Hematopoietic multipotent progenitor cell treated with erythropoietin and hydrocortisone succinate and interleukin-3 and kit ligand, for 17 days (in vitro differentiated cells): Measurements from ENCODE around the gene CACNA1G.

ENCODE experiments used
- DNase-seq: peaks from one replicate; pipeline ENCODE4 v3.0.0-alpha.2; 2015; ENCODE audit warnings: low spot score

The CACNA1G gene

DNA sequence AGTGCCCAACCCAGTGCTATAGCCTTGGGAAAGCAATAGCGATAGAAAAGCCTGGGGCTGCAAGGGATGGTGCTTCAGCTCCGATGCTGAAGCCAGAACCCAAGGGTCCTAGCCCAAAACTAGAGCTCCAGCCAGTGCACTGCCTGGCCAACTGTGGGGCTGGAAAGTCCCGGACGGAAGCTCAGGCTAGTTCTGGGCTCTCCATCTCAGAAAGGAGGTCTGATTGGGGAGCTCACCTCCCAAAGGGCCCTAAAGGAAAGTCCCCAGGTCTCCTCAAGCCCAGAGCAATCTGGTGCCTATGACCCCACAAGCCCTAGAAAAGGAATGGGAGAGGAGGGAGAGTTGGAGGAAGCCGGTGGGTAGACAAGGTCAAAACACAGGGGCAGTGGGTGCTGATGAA is 72.1 kb downstream of the CACNA1G start:
- no peak for DNase-seq

GRCh38 chr17:50633683-50634082 is 73.2 kb downstream of the CACNA1G start:
- no peak for DNase-seq

DNA sequence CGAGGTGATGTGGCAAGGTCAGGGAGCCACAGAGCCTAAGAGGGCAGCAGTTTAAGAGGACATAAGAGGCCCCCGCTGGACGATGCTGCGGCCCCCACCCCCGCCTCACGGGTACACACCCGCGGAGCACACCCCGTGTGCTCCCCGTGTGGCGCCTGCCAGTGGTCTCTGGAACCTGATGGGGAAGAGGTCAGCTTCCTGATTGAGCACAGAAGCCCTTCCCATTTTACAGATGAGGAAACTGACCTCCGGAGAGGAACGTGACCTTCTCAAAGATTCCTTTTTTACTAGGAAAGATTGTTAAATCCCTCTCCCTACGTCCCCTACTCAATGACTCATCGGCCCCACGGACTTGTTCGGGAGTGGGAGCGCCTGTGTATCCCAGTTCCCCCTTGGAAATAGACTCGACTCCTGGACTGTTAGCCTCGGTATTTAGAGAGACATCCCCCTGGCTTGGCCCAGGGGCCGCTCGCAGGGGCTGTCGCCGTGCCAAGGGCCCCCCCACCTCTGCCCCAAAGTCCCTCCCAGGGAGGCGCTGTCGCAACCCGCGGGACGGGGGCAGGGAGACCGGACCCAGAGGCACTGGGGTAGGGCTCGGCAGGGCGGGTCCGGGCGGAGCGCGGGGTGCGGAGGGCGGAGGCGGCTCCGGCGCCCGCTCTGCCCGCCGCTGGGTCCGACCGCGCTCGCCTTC is 73.9 kb downstream of the CACNA1G start, which contains the start of gene ABCC3:
Gene ABCC3 (plus strand): TSS at position 658 of the 691 bp plus-strand sequence. CDS start 56 bp downstream, outside the sequence.
- DNase-seq, result no peak

- DNase-seq, result no peak
These were observed 74.6 kb downstream of the CACNA1G start for GRCh38 chr17:50634915-50635731.

GRCh38 chr17:50635732-50635981 is 75.1 kb downstream of the CACNA1G start:
- DNase-seq, result no peak

DNA sequence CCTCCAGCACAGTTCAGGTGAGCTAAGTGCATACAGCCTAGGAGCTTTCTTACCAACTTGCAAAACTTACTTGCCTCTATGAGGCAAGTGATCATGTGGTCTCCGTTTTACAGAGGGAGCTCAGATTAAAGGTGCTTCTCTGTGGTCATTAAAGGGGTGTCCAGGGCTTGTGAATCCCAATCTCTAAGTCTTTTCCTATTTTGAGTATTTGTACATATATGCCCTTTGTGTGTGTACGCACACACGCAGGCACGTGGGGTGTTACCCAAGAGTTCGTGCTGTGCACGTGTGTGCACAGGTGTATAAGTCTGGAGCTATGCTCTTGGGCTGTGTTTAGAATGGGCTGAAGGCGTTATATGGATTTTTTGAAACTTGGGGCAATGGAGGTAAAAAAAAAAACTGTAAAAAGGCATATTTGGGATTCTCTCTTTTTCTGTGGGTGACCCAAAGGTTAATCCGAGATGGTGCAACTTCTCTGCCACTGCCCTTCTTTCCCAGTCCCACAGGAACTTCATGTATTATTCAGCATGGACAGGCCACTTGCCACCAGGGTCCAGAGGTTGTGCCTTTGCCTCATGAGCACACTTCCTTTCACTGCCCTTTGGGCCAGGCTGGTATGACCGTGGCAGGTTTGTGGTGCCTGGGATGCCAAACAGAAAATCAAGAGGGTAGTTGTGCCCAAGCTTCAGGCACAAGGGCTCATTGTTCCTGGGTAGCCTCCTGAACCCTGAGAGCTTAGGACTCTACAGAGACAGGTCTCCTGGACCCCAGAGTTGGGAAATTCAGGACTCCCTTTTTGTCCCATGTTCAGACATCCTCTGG is 75.7 kb downstream of the CACNA1G start:
- no peak for DNase-seq

DNA sequence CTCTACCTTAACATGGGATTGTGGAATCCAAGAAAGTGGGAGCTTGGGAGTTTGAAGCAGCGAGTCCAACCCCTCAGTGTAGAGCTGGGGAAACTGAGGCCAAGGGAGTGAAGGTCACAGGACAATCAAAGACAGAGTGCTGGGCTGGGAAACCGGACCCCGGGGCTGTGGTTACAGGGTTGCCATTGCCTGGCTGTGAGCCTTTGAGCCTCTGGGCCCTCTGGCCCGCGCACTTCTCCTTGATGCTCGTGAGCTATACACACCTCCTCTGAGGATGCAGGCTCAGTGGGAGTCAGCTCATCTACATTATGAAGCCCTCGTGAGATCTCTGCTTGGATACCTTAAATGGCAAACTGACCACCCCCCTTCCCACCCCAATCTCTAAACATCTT is 76.3 kb downstream of the CACNA1G start:
- no peak for DNase-seq

DNA sequence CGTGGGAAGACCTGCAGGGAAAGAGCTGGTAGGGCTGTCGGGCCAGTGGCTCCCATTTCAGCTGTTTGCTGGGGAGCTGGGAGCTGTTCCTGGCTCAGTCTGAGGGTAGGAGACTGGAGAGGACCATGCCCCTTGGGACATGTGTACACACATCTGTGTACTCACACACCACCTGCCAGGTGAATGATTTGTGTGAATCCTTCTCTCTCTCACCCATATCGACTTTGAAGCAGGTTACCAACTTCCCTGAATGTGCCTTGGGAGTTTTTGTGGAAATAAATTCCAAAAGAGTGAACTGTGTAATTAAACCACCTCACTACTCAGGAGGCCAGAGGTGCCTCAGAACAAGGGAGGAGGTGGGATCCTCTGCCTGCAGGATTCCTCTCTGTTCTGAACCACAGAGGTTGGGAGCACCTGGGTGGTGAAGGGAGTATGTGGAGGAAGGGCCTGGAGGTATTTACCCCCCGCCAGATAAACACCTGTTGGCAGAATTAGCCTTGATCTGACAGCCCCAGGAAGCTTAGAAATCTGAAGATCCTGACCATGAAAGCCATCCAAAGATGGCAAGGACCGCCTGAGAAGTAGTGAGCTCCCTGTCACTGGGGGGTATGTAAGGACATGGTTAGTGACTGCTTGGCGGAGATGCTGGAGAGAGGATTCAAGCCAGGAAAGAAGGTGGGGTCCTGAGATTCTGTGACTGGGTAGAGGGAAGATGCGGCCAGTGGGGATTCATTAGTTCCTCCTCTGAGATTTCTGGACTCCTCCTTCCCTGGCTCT is 77.5 kb downstream of the CACNA1G start:
- DNase-seq, result no peak

GRCh38 chr17:50638606-50638965 is 78.1 kb downstream of the CACNA1G start:
- DNase-seq, result no peak

DNA sequence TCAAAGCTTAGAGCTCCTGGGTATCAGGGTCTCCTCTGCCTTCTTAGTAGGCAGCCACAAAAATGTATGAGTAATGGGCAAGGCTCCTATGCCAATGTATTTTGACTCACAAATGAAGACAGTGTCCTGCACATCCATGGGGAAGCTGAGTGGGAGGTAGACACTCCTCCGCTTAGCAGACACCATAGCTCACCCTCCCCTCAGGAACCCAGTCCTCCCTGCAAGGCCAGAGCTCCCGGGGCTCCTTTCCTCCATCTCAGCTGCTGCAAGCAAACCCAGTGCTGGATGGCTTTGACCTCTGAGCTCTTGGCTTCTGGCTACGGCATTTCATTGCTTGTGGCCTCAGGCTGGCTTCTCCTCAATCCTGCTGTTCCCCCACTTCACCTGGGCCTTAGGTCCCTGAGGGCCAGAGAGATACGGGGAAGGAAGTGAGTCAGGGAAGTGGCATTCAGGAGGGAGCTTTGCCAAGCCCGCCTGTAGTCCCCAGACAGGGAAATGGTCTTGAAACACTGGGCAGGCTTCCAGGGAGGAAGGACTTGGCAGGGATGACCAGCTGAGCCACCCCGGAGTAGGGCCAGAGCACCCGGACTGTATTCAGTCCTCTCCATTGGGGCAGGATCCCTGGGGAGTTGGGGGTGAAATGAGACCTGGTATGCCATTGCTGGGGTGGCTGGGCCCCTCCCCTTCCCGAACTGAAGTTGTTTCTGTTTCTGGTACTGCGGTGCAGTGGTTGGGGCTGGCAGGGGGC is 78.6 kb downstream of the CACNA1G start:
- no peak for DNase-seq

- no peak for DNase-seq
These were observed 80.3 kb downstream of the CACNA1G start for GRCh38 chr17:50640686-50641351.

DNA sequence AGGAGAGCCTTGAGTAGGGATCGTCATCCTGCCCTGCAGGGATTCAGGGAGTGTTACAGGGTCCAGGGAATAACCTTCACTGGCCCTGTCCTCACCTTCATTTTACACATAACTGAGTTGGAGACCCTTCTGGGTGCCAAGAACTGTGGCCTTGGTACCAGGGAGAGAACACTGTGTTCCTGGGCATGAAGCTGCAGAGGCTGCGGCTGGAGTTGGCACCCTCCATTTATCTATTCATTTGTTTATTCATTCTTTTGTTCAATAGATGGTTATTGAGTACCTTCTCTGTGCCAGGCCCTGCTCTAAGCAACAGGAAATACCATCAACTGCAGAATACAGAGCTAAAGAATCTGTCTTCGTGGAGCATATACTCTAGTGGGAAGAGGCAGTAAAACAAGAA is 80.8 kb downstream of the CACNA1G start:
- DNase-seq, result no peak

GRCh38 chr17:50642071-50642721 is 81.7 kb downstream of the CACNA1G start:
- no peak for DNase-seq

GRCh38 chr17:50642722-50643656 is 82.5 kb downstream of the CACNA1G start:
- no peak for DNase-seq

DNA sequence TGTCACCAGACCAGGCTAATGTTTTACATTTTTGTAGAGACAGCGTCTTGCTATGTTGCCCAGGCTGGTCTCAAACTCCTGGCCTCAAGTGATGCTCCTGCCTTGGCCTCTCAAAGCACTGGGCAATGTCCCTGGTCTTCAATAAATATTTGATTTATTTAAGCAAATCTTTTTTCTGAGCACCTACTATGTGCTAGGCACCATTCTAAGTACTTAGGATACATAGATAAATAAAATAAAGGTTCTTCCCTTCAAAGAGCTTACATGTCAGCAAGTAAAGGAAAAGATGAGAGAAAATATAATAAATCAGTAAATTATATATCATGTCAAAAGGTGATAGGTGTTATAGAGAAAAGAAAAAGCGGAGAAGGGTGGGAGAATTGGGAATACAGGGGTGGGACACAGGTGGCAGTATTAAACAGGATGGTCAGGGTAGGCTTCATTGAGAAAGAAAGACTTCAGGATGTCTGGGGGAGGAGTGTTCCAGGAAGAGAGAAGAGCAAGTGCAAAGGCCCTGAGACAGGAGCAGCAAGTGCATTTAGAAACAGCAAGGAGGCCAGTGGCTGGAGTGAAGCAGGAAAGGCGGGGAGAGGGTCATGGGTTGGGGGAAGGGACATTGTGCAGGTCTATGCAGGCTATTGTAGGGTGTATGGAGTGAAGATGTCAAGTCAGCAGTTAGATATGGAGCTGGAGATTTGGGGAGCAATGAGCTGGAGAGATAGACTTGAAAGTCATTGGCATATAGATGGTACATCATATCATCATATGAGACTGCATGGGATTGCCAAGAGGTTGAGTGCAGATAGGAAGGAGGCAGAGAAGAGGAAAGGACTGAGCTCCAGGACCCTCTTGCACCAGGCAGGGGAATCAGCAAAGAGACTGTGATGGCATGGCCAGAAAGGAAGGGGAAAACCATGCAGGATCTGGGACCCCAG is 85.5 kb downstream of the CACNA1G start:
- DNase-seq, result no peak

- DNase-seq, result no peak
These were observed 86.7 kb downstream of the CACNA1G start for GRCh38 chr17:50647187-50647586.

GRCh38 chr17:50649042-50649908 is 88.8 kb downstream of the CACNA1G start:
- DNase-seq, result no peak
